BJ (cell line): Measurements from ENCODE around the gene EPOP. TPM values are rescaled to one million over a fixed set of nuclear protein-coding genes. Genes with fewer than 3 reads are reported as not detected.

ENCODE experiments used
- CTCF ChIA-PET: fragments of 350-600 bp; formaldehyde crosslinking; extraction: SDS; loops from one replicate; lab custom pipeline; 2021; ENCODE audit warnings: antibody characterized with exemption, inconsistent platforms; lab: Yijun Ruan, JAX
- POLR2A ChIA-PET: fragments of 300-600 bp; sonication (Branson Sonifier 250); formaldehyde crosslinking; extraction: SDS; loops from one replicate; lab custom pipeline; 2021; ENCODE audit warnings: antibody characterized with exemption; lab: Charles Lee
- DNase-seq: peaks from one replicate; pipeline ENCODE4 v3.0.0-alpha.2; 2011; ENCODE audit warnings: low read depth
- H3K27me3 ChIP-seq: 2 replicates; pipeline ENCODE4 v1.6.0; 2011; ENCODE audit warnings: low read length; ENCODE audit not compliant: control insufficient read depth, insufficient read depth
- H3K36me3 ChIP-seq: 2 replicates; pipeline ENCODE4 v1.5.1; 2011; ENCODE audit warnings: low read length; ENCODE audit not compliant: control insufficient read depth, insufficient read depth
- H3K4me3 ChIP-seq: 2 replicates; pipeline ENCODE4 v1.5.1; 2011; ENCODE audit warnings: low read depth, mild to moderate bottlenecking, control low read depth, low read length
- polyA plus RNA-seq: library from polyadenylated mRNA; depleted of rRNA; stranded (reverse); fragments of >200 nt; gene quantifications from 2 replicates; pipeline ENCODE4 v1.2.3, GENCODE V29; 2011
- TF ChIP-seq, protein P1 (sequence below): IDR thresholded peaks from 2 replicates; pipeline ENCODE4 v1.5.1; 2011; ENCODE audit warnings: low read depth, mild to moderate bottlenecking, control low read depth, inconsistent platforms, low read length, moderate library complexity; ENCODE audit not compliant: insufficient read depth

The EPOP gene
- polyA plus RNA-seq, 1 experiment, result 0.52 TPM

- no peak for DNase-seq
- Histone ChIP-seq H3K4me3 (no peak overlapping the region), H3K36me3 (peaks cover 25% of the 10 kb centered on the region), H3K27me3 (no peaks in the 10 kb centered on the region)
- CTCF ChIA-PET, result interaction anchor here (0.6 to 2.4 kb wide), 5 partner anchors 14 to 42 kb away, joined by 3 to 10 read pairs (median 4); partner anchors contain the start of gene CISD3
- POLR2A ChIA-PET, result no interaction called here
- TF ChIP-seq, protein P1, sequence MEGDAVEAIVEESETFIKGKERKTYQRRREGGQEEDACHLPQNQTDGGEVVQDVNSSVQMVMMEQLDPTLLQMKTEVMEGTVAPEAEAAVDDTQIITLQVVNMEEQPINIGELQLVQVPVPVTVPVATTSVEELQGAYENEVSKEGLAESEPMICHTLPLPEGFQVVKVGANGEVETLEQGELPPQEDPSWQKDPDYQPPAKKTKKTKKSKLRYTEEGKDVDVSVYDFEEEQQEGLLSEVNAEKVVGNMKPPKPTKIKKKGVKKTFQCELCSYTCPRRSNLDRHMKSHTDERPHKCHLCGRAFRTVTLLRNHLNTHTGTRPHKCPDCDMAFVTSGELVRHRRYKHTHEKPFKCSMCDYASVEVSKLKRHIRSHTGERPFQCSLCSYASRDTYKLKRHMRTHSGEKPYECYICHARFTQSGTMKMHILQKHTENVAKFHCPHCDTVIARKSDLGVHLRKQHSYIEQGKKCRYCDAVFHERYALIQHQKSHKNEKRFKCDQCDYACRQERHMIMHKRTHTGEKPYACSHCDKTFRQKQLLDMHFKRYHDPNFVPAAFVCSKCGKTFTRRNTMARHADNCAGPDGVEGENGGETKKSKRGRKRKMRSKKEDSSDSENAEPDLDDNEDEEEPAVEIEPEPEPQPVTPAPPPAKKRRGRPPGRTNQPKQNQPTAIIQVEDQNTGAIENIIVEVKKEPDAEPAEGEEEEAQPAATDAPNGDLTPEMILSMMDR, result no peak
Observed at GRCh38 chr17:38709864-38710603, 35.3 kb upstream of the EPOP start.

DNA sequence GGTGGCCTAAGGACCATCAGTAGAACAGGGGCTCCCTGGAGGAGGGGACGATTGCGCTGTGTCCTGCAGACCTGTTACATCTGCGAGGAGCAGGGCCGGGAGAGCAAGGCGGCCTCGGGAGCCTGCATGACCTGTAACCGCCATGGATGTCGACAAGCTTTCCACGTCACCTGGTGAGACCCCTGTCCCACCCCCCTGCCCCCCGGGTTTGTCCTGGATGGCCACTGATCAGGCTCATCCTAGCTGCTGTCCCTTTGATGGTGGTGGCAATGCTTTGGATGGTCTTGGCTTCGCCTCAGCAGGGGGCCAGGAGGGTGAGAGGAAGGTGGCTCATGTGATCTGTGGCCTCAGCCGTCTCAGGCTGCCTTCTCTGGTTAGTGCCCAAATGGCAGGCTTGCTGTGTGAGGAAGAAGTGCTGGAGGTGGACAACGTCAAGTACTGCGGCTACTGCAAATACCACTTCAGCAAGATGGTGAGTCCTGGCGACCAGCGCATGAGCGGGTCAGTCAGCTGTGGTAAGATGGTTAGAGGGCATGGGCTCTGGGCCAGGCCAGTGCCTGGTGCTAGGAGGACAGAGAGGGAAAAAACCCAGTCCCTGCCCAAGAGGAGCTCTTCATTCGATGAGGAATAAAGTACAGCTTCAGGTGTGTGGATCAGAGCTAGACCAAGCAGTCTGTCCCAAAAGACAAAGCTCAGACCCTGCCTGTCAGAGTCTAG is 34.5 kb upstream of the EPOP start:
- TF ChIP-seq, protein P1, result no peak
- ChIA-PET POLR2A (no interaction called here), CTCF (interaction anchor here (1.2 to 2.4 kb wide), 4 partner anchors 15 to 26 kb away, joined by 4 to 10 read pairs (median 6); partner anchors contain the start of gene CISD3)
- Histone ChIP-seq H3K4me3 (no peak overlapping the region), H3K27me3 (no peaks in the 10 kb centered on the region), H3K36me3 (peaks cover 25% of the 10 kb centered on the region)
- no peak for DNase-seq

DNA sequence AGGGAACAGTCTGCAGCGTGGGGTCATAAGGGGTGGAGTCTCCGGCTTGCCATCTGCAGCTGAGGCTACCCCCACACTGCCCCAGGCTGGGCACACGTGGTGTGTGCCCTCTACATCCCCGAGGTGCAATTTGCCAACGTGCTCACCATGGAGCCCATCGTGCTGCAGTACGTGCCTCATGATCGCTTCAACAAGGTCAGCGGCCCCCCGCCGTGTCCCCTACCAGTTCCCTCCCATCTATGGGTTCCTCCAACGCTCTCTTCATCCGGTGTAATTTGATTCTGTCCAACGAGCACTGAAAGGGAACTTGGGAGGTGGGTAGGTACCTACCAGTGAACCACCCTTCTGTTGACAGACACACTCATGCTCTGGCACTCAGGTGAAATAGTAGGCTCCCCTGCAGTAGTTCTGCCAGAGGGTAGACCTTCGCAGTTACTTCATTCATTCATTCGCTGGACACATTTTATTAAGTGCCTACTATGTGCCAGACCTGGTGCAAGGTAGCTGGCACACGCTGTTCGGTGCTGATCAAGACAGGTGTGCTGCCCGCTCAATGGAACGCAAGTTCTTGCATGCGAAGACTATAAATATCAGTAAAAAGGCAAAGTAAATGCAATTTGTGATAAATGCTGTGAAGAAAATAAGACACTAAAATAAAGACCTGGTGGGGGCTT is 33.1 kb upstream of the EPOP start:
- no peak for DNase-seq
- CTCF ChIA-PET, result interaction anchor here (1.4 to 1.6 kb wide), 2 partner anchors 21 to 27 kb away, joined by 3 to 4 read pairs; no protein-coding TSS in a partner anchor
- POLR2A ChIA-PET, result no interaction called here

DNA sequence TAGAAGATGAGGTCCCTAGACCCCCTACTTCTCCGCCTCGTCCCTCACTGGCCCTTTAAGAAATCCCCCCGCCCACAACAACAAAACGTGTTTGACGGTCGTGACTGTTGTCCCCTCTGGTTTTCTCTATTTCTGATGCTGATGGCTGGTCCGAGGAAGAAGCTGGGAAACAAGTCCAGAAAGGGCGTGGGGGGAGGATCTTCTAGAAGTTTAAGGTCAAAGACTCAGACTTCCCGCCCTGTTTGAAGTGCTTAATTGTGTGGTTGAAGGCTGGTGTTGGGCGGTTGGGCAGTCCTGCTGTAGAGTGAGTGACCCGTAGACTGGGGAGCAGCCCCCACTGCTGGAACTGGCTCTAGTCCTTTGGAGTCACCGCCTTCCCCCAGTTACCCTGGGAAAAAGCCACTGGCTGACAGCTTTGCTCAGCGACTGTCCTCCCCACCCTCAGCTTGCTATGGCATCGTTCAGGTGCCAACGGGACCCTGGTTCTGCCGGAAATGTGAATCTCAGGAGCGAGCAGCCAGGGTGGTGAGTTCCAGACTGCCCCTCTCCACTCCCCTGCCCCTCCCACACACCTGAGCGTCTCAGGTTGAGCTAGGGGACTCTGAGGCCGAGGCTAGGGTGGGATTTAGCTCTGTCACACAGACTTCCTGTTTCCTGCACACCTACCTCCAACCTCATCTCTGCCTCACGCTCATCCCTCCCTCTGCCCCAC is 31.9 kb upstream of the EPOP start:
- H3K4me3 ChIP-seq, result peak overlapping the region; percentile 69
- CTCF ChIA-PET, result interaction anchor here (0.5 to 1.6 kb wide), 5 partner anchors 10 to 500 kb away, joined by 3 to 5 read pairs (median 3); no protein-coding TSS in a partner anchor
- POLR2A ChIA-PET, result no interaction called here
- DNase-seq, result no peak
- TF ChIP-seq, protein P1, result no peak
- H3K27me3 ChIP-seq, result no peaks in the 10 kb centered on the region
- H3K36me3 ChIP-seq, result peaks cover 13% of the 10 kb centered on the region

More for the DNA sequence above, 33.1 kb upstream of the EPOP start:
- Histone ChIP-seq H3K27me3 (no peaks in the 10 kb centered on the region), H3K36me3 (peaks cover 17% of the 10 kb centered on the region), H3K4me3 (no peak overlapping the region)
- TF ChIP-seq, protein P1, result no peak
